IMR-90 (cell line): ENCODE results near the gene SNX7. TPM values are rescaled to one million over a fixed set of nuclear protein-coding genes. Genes with fewer than 3 reads are reported as not detected.

Source experiments
- ATAC-seq: fragments of 200-7000 bp; cut with Tn5 transposase; 2 replicates; pipeline ENCODE4 v1.9.1; 2020; ENCODE audit warnings: low read depth, mild to moderate bottlenecking, moderate library complexity
- BruUV-seq: library from RNA; stranded (reverse); fragments of 400-500 nt; replicated peaks from 2 replicates; lab custom pipeline; 2021; lab: Mats Ljungman, UMichigan
- CTCF ChIA-PET: fragments of 300-600 bp; formaldehyde crosslinking; extraction: SDS; loops from one replicate; lab custom pipeline; 2021; ENCODE audit warnings: antibody characterized with exemption; lab: Yijun Ruan, JAX
- POLR2A ChIA-PET: fragments of 300-600 bp; sonication (Branson Sonifier 250); formaldehyde crosslinking; loops from one replicate; lab custom pipeline; 2022; ENCODE audit warnings: antibody characterized with exemption; ENCODE audit not compliant: unreplicated experiment; lab: Charles Lee
- DNase-seq: peaks from one replicate; pipeline ENCODE4 v3.0.0; 2013
- H2AFZ ChIP-seq: replicated peaks from 2 replicates; pipeline ENCODE3; 2013; ENCODE audit warnings: low read length, mild to moderate bottlenecking; ENCODE audit not compliant: poor library complexity
- H2AK5ac ChIP-seq: 2 replicates; pipeline ENCODE4 v1.6.1; 2013; ENCODE audit warnings: low read depth, low read length, inconsistent platforms
- H2AK9ac ChIP-seq: replicated peaks from 2 replicates; pipeline ENCODE3; 2013; ENCODE audit warnings: mild to moderate bottlenecking, low read depth, low read length, moderate library complexity; ENCODE audit not compliant: poor library complexity
- H2BK120ac ChIP-seq: 2 replicates; pipeline ENCODE4 v1.6.1; 2013; ENCODE audit warnings: low read depth, low read length, inconsistent platforms
- H2BK15ac ChIP-seq: 3 replicates; pipeline ENCODE4 v1.6.1; 2013; ENCODE audit warnings: low read depth, low read length, inconsistent platforms
- H2BK20ac ChIP-seq: 2 replicates; pipeline ENCODE4 v1.6.1; 2013; ENCODE audit warnings: low read depth, mild to moderate bottlenecking, inconsistent platforms, low read length, moderate library complexity
- H2BK5ac ChIP-seq: 2 replicates; pipeline ENCODE4 v1.6.1; 2013; ENCODE audit warnings: mild to moderate bottlenecking, low read depth, low read length, inconsistent platforms; ENCODE audit not compliant: poor library complexity, severe bottlenecking
- H3K14ac ChIP-seq: replicated peaks from 2 replicates; pipeline ENCODE4 v1.6.1; 2013; ENCODE audit warnings: low read depth, low read length, inconsistent platforms
- H3K18ac ChIP-seq: 2 replicates; pipeline ENCODE4 v1.6.1; 2013; ENCODE audit warnings: low read depth, low read length, control low read depth
- H3K23ac ChIP-seq: 2 replicates; pipeline ENCODE4 v1.6.1; 2013; ENCODE audit warnings: low read depth, low read length, inconsistent platforms
- H3K27ac ChIP-seq: 2 replicates; pipeline ENCODE4 v1.5.1; 2013; ENCODE audit warnings: mild to moderate bottlenecking, control low read depth, low read length; ENCODE audit not compliant: insufficient read depth
- H3K27me3 ChIP-seq: 2 replicates; pipeline ENCODE4 v1.6.1; 2013; ENCODE audit warnings: low read length; ENCODE audit not compliant: control insufficient read depth, insufficient read depth
- H3K36me3 ChIP-seq: 2 replicates; pipeline ENCODE4 v1.6.1; 2013; ENCODE audit warnings: low read length, mixed read lengths; ENCODE audit not compliant: control insufficient read depth, insufficient read depth
- H3K4ac ChIP-seq: 2 replicates; pipeline ENCODE4 v1.6.1; 2013; ENCODE audit warnings: low read depth, low read length, inconsistent platforms
- H3K4me1 ChIP-seq: 2 replicates; pipeline ENCODE4 v1.6.1; 2013; ENCODE audit warnings: low read length, mixed read lengths; ENCODE audit not compliant: control insufficient read depth, insufficient read depth
- H3K4me2 ChIP-seq: 2 replicates; pipeline ENCODE4 v1.6.1; 2013; ENCODE audit warnings: low read depth, mild to moderate bottlenecking, control low read depth, low read length, moderate library complexity
- H3K4me3 ChIP-seq: 2 replicates; pipeline ENCODE4 v1.5.1; 2013; ENCODE audit warnings: low read depth, mild to moderate bottlenecking, control low read depth, low read length, moderate library complexity; ENCODE audit not compliant: insufficient read depth
- H3K56ac ChIP-seq: 2 replicates; pipeline ENCODE4 v1.6.1; 2013; ENCODE audit warnings: low read length, inconsistent platforms; ENCODE audit not compliant: insufficient read depth; ENCODE audit errors: extremely low read depth
- H3K79me1 ChIP-seq, 2 experiments: 2 replicates each; pipeline ENCODE4 v1.6.1; 2013; ENCODE audit warnings: low read length in 2 of 2, inconsistent platforms in 1 of 2, low read depth in 1 of 2
- H3K9ac ChIP-seq: 2 replicates; pipeline ENCODE4 v1.6.1; 2013; ENCODE audit warnings: low read depth, low read length, control low read depth
- H3K9me1 ChIP-seq: 2 replicates; pipeline ENCODE4 v1.6.1; 2013; ENCODE audit warnings: low read length, inconsistent platforms; ENCODE audit not compliant: insufficient read depth
- H3K9me3 ChIP-seq: 2 replicates; pipeline ENCODE4 v1.6.1; 2013; ENCODE audit warnings: low read length; ENCODE audit not compliant: control insufficient read depth, insufficient read depth
- H4K20me1 ChIP-seq: 2 replicates; pipeline ENCODE4 v1.6.1; 2013; ENCODE audit warnings: low read length, inconsistent platforms; ENCODE audit not compliant: insufficient read depth
- H4K5ac ChIP-seq: 2 replicates; pipeline ENCODE4 v1.6.1; 2013; ENCODE audit warnings: mild to moderate bottlenecking, low read depth, low read length, control low read depth
- H4K8ac ChIP-seq, 2 experiments: 2 replicates each; pipeline ENCODE4 v1.6.1; 2013; ENCODE audit warnings: low read depth in 2 of 2, low read length in 2 of 2, control low read depth in 1 of 2, inconsistent platforms in 1 of 2
- H4K91ac ChIP-seq: 2 replicates; pipeline ENCODE4 v1.6.1; 2013; ENCODE audit warnings: low read depth, low read length, inconsistent platforms; ENCODE audit not compliant: insufficient read depth
- BHLHE40 ChIP-seq: fragments of 150-350 bp; IDR thresholded peaks from 2 replicates; pipeline ENCODE4 v1.6.1; 2016; ENCODE audit warnings: mild to moderate bottlenecking, low read depth, low read length
- CEBPB ChIP-seq: IDR thresholded peaks from 2 replicates; pipeline ENCODE4 v1.6.1; 2012; ENCODE audit warnings: low read depth, low read length, improper control_type of control experiment
- CHD1 ChIP-seq: IDR thresholded peaks from 2 replicates; pipeline ENCODE4 v1.6.1; 2012; ENCODE audit warnings: low read depth, low read length, improper control_type of control experiment
- ELK1 ChIP-seq: fragments of 150-350 bp; IDR thresholded peaks from 2 replicates; pipeline ENCODE4 v1.6.1; 2016; ENCODE audit warnings: low read depth, mild to moderate bottlenecking, low read length, moderate library complexity, borderline replicate concordance
- FOS ChIP-seq: fragments of 150-350 bp; IDR thresholded peaks from 2 replicates; pipeline ENCODE4 v1.6.1; 2016; ENCODE audit warnings: low read depth, low read length
- MAFK ChIP-seq: IDR thresholded peaks from 2 replicates; pipeline ENCODE4 v1.6.1; 2012; ENCODE audit warnings: low read depth, low read length, improper control_type of control experiment
- MAZ ChIP-seq: IDR thresholded peaks from 2 replicates; pipeline ENCODE4 v1.6.1; 2012; ENCODE audit warnings: low read depth, mild to moderate bottlenecking, low read length, improper control_type of control experiment, moderate library complexity, borderline replicate concordance
- MXI1 ChIP-seq: IDR thresholded peaks from 2 replicates; pipeline ENCODE4 v1.6.1; 2012; ENCODE audit warnings: low read depth, mild to moderate bottlenecking, low read length, moderate library complexity, borderline replicate concordance
- NFE2L2 ChIP-seq: fragments of 150-350 bp; IDR thresholded peaks from 2 replicates; pipeline ENCODE4 v1.6.1; 2016; ENCODE audit warnings: low read depth, mild to moderate bottlenecking, low read length
- POLR2A ChIP-seq: IDR thresholded peaks from 2 replicates; pipeline ENCODE4 v1.6.1; 2012; ENCODE audit warnings: mild to moderate bottlenecking, low read depth, low read length
- RAD21 ChIP-seq: IDR thresholded peaks from 2 replicates; pipeline ENCODE4 v1.6.1; 2012; ENCODE audit warnings: low read length, improper control_type of control experiment
- RCOR1 ChIP-seq: IDR thresholded peaks from 2 replicates; pipeline ENCODE4 v1.6.1; 2012; ENCODE audit warnings: mild to moderate bottlenecking, low read length, improper control_type of control experiment; ENCODE audit not compliant: insufficient replicate concordance
- RFX5 ChIP-seq: IDR thresholded peaks from 2 replicates; pipeline ENCODE4 v1.8.0; 2012; ENCODE audit warnings: low read depth, mild to moderate bottlenecking, low read length, moderate library complexity
- SMC3 ChIP-seq: fragments of 150-350 bp; IDR thresholded peaks from 2 replicates; pipeline ENCODE4 v1.6.1; 2016; ENCODE audit warnings: low read depth, mild to moderate bottlenecking, antibody characterized with exemption, low read length, moderate library complexity
- USF2 ChIP-seq: fragments of 150-350 bp; IDR thresholded peaks from 2 replicates; pipeline ENCODE4 v1.6.1; 2017; ENCODE audit warnings: mild to moderate bottlenecking, antibody characterized with exemption, low read length, low read depth
- dilution Hi-C: fragments of 300-500 bp; cut with HindIII; formaldehyde crosslinking; loops from one replicate; pipeline ENCODE4 v1.14.3; 2018; ENCODE audit warnings: low sequenced_read_pairs; ENCODE audit not compliant: unreplicated experiment
- in situ Hi-C: fragments of 300-500 bp; cut with MboI; formaldehyde crosslinking; loops from 3 replicates; pipeline ENCODE4 v1.14.3; 2019; ENCODE audit warnings: low sequenced_read_pairs, inconsistent platforms, mixed read lengths
- intact Hi-C: fragments of 100-400 bp; cut with micrococcal nuclease; formaldehyde crosslinking; loops from 2 replicates; pipeline ENCODE4 v1.10.0; 2022
- polyA plus RNA-seq, 3 experiments: library from polyadenylated mRNA; depleted of rRNA; stranded (reverse); fragments of >200 nt; gene quantifications; 2 replicates each; pipeline ENCODE4 v1.2.3, GENCODE V29; 2012; ENCODE audit warnings: low replicate concordance in 1 of 3
- total RNA-seq: library from RNA; depleted of rRNA; stranded (reverse); fragments of >200 nt; gene quantifications from 2 replicates; pipeline ENCODE4 v1.2.3, GENCODE V29; 2012
- TF ChIP-seq, protein P1 (sequence below): conservative IDR thresholded peaks from 2 replicates; pipeline ENCODE4 v1.5.1; 2012; ENCODE audit warnings: mild to moderate bottlenecking, low read depth, low read length, improper control_type of control experiment

Gene SNX7
- total and polyA plus RNA-seq, 2 of the 4 experiments (the other 2 are of a cell fraction): 22.5 to 24.4 TPM

DNA sequence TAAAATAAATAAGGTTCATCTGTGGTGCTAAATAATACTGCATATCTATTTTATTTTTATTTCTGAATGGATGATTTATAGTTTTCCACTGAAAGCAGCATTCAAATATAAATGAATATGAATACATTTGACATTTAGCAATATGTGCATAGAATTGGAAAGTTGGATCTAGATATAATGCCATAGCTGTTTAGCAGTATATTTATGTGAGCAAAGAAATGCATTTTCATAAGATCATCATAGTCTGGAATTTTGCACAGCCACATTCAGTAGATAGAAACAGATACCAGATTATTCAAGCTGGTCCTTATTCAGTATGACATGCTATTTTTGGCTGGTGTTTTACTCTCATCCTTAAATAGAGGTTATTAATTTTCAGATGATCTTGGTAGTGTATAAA lies 46.0 kb downstream of the SNX7 start:
- Histone ChIP-seq H2AK9ac (no peak overlapping the region), H4K8ac (no peak overlapping the region), H3K9me3 (no peaks in the 10 kb centered on the region), H2BK5ac (no peak overlapping the region), H3K14ac (no peak overlapping the region), H2BK120ac (no peak overlapping the region), H3K4ac (no peak overlapping the region), H3K23ac (no peak overlapping the region), H3K18ac (no peak overlapping the region), H2AFZ (no peak overlapping the region), H3K56ac (no peak overlapping the region), H3K9me1 (no peaks in the 10 kb centered on the region; the same call in 1 of the 2 replicates), H4K91ac (no peak overlapping the region), H3K9ac (no peak overlapping the region), H3K36me3 (peaks cover 3% of the 10 kb centered on the region; the same call in 1 of the 2 replicates), H3K27ac (no peak overlapping the region), H3K4me3 (no peak overlapping the region), H3K4me2 (no peak overlapping the region), H4K5ac (no peak overlapping the region), H3K4me1 (peaks cover 5% of the 10 kb centered on the region; the same call in 1 of the 2 replicates), H2AK5ac (no peak overlapping the region), H3K79me1 (no peaks in the 10 kb centered on the region), H2BK20ac (no peak overlapping the region), H3K27me3 (no peaks in the 10 kb centered on the region), H2BK15ac (no peak overlapping the region), H4K20me1 (no peaks in the 10 kb centered on the region)
- no peak for DNase-seq
- ChIA-PET POLR2A (no interaction called here), CTCF (no interaction called here)
- TF ChIP-seq BHLHE40 (no peak), MAFK (no peak), SMC3 (no peak), ELK1 (no peak), CEBPB (no peak), POLR2A (no peak), RFX5 (no peak), CHD1 (no peak), MXI1 (no peak), RAD21 (no peak), RCOR1 (no peak), FOS (no peak), USF2 (no peak), NFE2L2 (no peak), MAZ (no peak)
- TF ChIP-seq, protein P1, sequence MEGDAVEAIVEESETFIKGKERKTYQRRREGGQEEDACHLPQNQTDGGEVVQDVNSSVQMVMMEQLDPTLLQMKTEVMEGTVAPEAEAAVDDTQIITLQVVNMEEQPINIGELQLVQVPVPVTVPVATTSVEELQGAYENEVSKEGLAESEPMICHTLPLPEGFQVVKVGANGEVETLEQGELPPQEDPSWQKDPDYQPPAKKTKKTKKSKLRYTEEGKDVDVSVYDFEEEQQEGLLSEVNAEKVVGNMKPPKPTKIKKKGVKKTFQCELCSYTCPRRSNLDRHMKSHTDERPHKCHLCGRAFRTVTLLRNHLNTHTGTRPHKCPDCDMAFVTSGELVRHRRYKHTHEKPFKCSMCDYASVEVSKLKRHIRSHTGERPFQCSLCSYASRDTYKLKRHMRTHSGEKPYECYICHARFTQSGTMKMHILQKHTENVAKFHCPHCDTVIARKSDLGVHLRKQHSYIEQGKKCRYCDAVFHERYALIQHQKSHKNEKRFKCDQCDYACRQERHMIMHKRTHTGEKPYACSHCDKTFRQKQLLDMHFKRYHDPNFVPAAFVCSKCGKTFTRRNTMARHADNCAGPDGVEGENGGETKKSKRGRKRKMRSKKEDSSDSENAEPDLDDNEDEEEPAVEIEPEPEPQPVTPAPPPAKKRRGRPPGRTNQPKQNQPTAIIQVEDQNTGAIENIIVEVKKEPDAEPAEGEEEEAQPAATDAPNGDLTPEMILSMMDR: no peak
- intact Hi-C loops: no loop called here
- BruUV-seq: no TSS peak
- in situ Hi-C loops: no loop called here
- ATAC-seq: no peak
- dilution Hi-C loops: no loop called here
